ENCODE measurements around the gene INS.
A peak's percentile ranks its signal among the peaks of the same experiment; 100 is the strongest.
"Not testable (repeated sequence)": the region's sequence is repeated elsewhere in the genome, so short reads cannot be mapped to it uniquely, and the experiment has no call there.

The INS gene

GRCh38 chr11:2198621-2199365, 37.8 kb upstream of the INS start:
- no peak for DNase-seq

- DNase-seq: no peak
These were observed 36.9 kb upstream of the INS start for GRCh38 chr11:2197771-2198520.

- DNase-seq: peak; percentile 76
These were observed 36.2 kb upstream of the INS start for GRCh38 chr11:2196970-2197770.

GRCh38 chr11:2195756-2196088, 34.7 kb upstream of the INS start:
- DNase-seq: no peak

- DNase-seq: peak; percentile 38
These were observed 34.1 kb upstream of the INS start for GRCh38 chr11:2194877-2195755.

- not testable (repeated sequence) for DNase-seq
These were observed 33.0 kb upstream of the INS start for GRCh38 chr11:2193888-2194595.

- no peak for DNase-seq
These were observed 32.3 kb upstream of the INS start for GRCh38 chr11:2193099-2193887.

GRCh38 chr11:2192435-2192834, 31.4 kb upstream of the INS start:
- no peak for DNase-seq

GRCh38 chr11:2191883-2192282, 30.9 kb upstream of the INS start:
- DNase-seq: no peak

- peak; percentile 51 for DNase-seq
These were observed 29.9 kb upstream of the INS start for GRCh38 chr11:2190657-2191471.

- no peak for DNase-seq
These were observed 29.1 kb upstream of the INS start for GRCh38 chr11:2189938-2190656.

GRCh38 chr11:2188745-2189144, 27.7 kb upstream of the INS start:
- DNase-seq: no peak

- DNase-seq: no peak
These were observed 26.3 kb upstream of the INS start for GRCh38 chr11:2187280-2187707.

- peak; percentile 51 for DNase-seq
These were observed 25.8 kb upstream of the INS start for GRCh38 chr11:2186669-2187279.

GRCh38 chr11:2185324-2186085, 24.5 kb upstream of the INS start:
- no peak for DNase-seq

- no peak for DNase-seq
These were observed 21.9 kb upstream of the INS start for GRCh38 chr11:2182692-2183474.

- no peak for DNase-seq
These were observed 21.1 kb upstream of the INS start for GRCh38 chr11:2182075-2182474.
